Keratinocyte (primary cell): ENCODE results near the gene CREBRF.

Experiments
- CTCF ChIP-seq, 3 experiments: IDR thresholded peaks in 1 of 3; conservative IDR thresholded peaks in 1 of 3; optimal IDR thresholded peaks in 1 of 3; 2 replicates in 2 of 3; 3 replicates in 1 of 3; pipeline versions ENCODE3 to v1.5.1; 2011; ENCODE audit warnings: low read length in 3 of 3, mild to moderate bottlenecking in 3 of 3, moderate library complexity in 2 of 3, control low read depth in 1 of 3, inconsistent platforms in 1 of 3; ENCODE audit not compliant: insufficient read depth in 2 of 3; ENCODE audit errors: extremely low read depth in 1 of 3
- EZH2 ChIP-seq: IDR thresholded peaks from one replicate; pipeline ENCODE4 v1.6.1; 2012; ENCODE audit warnings: inconsistent platforms, mild to moderate bottlenecking, low read length, moderate library complexity

GRCh38 chr5:173028811-173029327 lies 27.3 kb upstream of the CREBRF start:
- TF ChIP-seq CTCF (optimal IDR thresholded peaks at IDR 0.05 in 1 of 3, IDR thresholded peaks at IDR 0.05 in 1 of 3, conservative IDR thresholded peaks at IDR 0.05 in 1 of 3; ENCODE audit: extremely low read depth in 1 of 3, insufficient read depth in 2 of 3, low read length in 3 of 3) (no peak), EZH2 (no peak)
